ENCODE results near the gene EFEMP2.

EFEMP2 gene

GRCh38 chr11:65882120-65883057 lies 9.8 kb upstream of the EFEMP2 start:
- no peaks in the 10 kb centered on the region for H3K27me3 ChIP-seq (ENCODE audit: low read depth, low read length)
- no peak overlapping the region for H3K4me3 ChIP-seq (ENCODE audit: low read depth in 1 of 2, low read length in 2 of 2)
- peaks cover 18 to 29% of the 10 kb centered on the region in 2 donors for H3K36me3 ChIP-seq (ENCODE audit: control insufficient read depth in 1 of 2, insufficient read depth in 2 of 2, low read length in 2 of 2)
- H3K4me1 ChIP-seq (ENCODE audit: control insufficient read depth in 1 of 2, insufficient read depth in 2 of 2, low read length in 2 of 2) = peaks cover under 1 to 16% of the 10 kb centered on the region in 2 donors
- H3K27ac ChIP-seq (ENCODE audit: low read length) = no peak overlapping the region
- no peaks in the 10 kb centered on the region for H3K9me3 ChIP-seq (ENCODE audit: control insufficient read depth in 1 of 2, low read length in 2 of 2)

GRCh38 chr11:65880844-65881421 lies 8.3 kb upstream of the EFEMP2 start:
- H3K27me3 ChIP-seq (ENCODE audit: low read depth, low read length) = no peaks in the 10 kb centered on the region
- H3K4me3 ChIP-seq (ENCODE audit: low read depth in 1 of 2, low read length in 2 of 2) = no peak overlapping the region
- peaks cover 0 to 6% of the 10 kb centered on the region in 2 donors for H3K4me1 ChIP-seq (ENCODE audit: control insufficient read depth in 1 of 2, insufficient read depth in 2 of 2, low read length in 2 of 2)
- no peaks in the 10 kb centered on the region for H3K9me3 ChIP-seq (ENCODE audit: control insufficient read depth in 1 of 2, low read length in 2 of 2)
- peaks cover 18 to 29% of the 10 kb centered on the region in 2 donors for H3K36me3 ChIP-seq (ENCODE audit: control insufficient read depth in 1 of 2, insufficient read depth in 2 of 2, low read length in 2 of 2)
- H3K27ac ChIP-seq (ENCODE audit: low read length) = no peak overlapping the region

DNA sequence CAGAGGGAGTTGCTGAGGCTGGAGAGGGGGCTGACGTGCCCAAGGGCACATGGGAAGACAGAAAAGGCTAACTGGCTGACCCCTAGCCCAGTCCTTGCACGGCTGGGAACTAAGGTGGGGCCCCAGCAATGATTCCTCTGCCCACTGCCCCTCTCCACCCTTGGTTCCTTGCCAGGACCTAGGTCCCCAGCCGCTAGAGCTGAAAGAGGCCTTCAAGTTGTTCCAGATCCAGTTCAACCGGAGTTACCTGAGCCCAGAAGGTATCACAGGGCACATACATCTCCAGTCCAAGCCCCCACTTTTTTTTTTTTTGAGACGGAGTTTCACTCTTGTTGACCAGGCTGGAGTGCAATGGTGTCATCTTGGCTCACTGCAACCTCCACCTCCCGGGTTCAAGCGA lies 7.4 kb upstream of the EFEMP2 start:
- Histone ChIP-seq H3K36me3 (ENCODE audit: control insufficient read depth in 1 of 2, insufficient read depth in 2 of 2, low read length in 2 of 2) (peaks cover 11 to 24% of the 10 kb centered on the region in 2 donors), H3K9me3 (ENCODE audit: control insufficient read depth in 1 of 2, low read length in 2 of 2) (no peaks in the 10 kb centered on the region), H3K4me1 (ENCODE audit: control insufficient read depth in 1 of 2, insufficient read depth in 2 of 2, low read length in 2 of 2) (peaks cover 0 to 4% of the 10 kb centered on the region in 2 donors), H3K4me3 (ENCODE audit: low read depth in 1 of 2, low read length in 2 of 2) (no peak overlapping the region), H3K27me3 (ENCODE audit: low read depth, low read length) (no peaks in the 10 kb centered on the region), H3K27ac (ENCODE audit: low read length) (no peak overlapping the region)

DNA sequence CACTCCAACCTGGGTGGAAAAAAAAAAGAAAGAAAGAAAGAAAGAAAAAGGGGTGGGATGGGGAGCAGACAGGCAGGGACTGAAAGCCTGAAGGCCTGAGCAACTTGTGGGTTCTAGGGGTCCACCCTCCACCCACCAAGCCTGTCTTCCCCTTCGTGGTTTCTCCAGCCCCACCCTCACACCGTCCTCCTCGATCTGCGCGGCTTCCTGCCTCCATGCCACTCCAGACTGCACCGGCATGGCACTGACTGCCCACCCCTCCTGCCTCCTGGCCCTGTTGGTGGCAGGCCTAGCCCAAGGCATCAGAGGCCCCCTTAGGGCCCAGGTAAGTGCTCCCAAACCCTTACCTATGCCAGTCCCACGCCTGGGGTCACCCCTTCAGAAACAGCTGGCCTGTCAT lies 7.0 kb upstream of the EFEMP2 start, which contains the start of gene CTSW:
Gene CTSW, plus strand, starts transcription at position 221 of the 400 bp plus-strand sequence. Its CDS starts 18 bp downstream, at position 239.
- H3K9me3 ChIP-seq (ENCODE audit: control insufficient read depth in 1 of 2, low read length in 2 of 2) = no peaks in the 10 kb centered on the region
- H3K36me3 ChIP-seq (ENCODE audit: control insufficient read depth in 1 of 2, insufficient read depth in 2 of 2, low read length in 2 of 2) = peaks cover 9 to 23% of the 10 kb centered on the region in 2 donors
- H3K4me1 ChIP-seq (ENCODE audit: control insufficient read depth in 1 of 2, insufficient read depth in 2 of 2, low read length in 2 of 2) = no peaks in the 10 kb centered on the region
- H3K27me3 ChIP-seq (ENCODE audit: low read depth, low read length) = no peaks in the 10 kb centered on the region
- no peak within 1 kb of the TSS for H3K27ac ChIP-seq (ENCODE audit: low read length)
- H3K4me3 ChIP-seq (ENCODE audit: low read depth in 1 of 2, low read length in 2 of 2) = no peak within 1 kb of the TSS

DNA sequence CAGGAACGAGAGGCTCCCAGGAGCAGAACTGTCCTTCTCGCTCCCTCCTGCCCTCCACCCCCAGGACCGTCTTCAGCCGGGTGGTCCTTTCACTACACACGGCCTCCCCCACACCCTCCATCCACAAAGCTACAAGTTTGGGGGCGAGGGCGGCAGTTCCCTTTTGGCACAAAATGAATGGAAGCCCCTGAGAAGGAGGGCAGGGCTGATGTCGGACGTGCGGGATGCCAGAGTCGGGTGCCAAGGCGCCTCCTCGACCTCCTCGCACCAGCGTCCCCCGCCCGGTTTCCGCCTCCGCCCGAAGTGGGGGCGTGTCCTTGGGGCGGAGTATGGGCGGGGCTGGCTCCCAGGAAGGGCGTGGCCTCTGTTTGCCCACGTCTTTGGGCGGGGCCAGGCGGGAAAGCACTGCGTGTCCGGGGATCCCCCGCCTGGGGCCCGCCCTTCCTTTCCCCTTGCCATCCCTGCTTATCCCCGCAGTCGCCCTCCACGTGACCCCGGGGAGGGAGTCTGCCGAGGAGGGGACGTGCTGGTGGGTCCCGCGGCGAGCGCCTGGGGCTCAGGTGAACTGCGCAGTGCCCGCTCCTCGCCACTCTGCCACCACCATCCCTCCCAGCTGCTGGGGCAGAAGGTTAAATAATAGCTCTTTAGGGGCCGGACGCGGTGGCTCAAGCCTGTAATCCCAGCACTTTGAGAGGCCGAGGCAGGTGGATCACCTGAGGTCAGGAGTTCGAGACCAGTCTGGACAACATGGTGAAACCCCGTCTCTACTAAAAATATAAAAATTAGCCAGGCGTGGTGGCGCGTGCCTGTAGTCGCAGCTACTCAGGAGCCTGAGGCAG lies 937 bp upstream of the EFEMP2 start:
- Histone ChIP-seq H3K27me3 (ENCODE audit: low read depth, low read length) (no peaks in the 10 kb centered on the region), H3K27ac (ENCODE audit: low read length) (peak overlapping the region; percentile 70), H3K4me1 (ENCODE audit: control insufficient read depth in 1 of 2, insufficient read depth in 2 of 2, low read length in 2 of 2) (peaks cover 10 to 19% of the 10 kb centered on the region in 2 donors), H3K36me3 (ENCODE audit: control insufficient read depth in 1 of 2, insufficient read depth in 2 of 2, low read length in 2 of 2) (peaks cover 4 to 15% of the 10 kb centered on the region in 2 donors), H3K4me3 (ENCODE audit: low read depth in 1 of 2, low read length in 2 of 2) (peak overlapping the region; percentile 69 to 75), H3K9me3 (ENCODE audit: control insufficient read depth in 1 of 2, low read length in 2 of 2) (no peaks in the 10 kb centered on the region)

GRCh38 chr11:65871811-65872548 lies 620 bp downstream of the EFEMP2 start:
- H3K36me3 ChIP-seq (ENCODE audit: control insufficient read depth in 1 of 2, insufficient read depth in 2 of 2, low read length in 2 of 2) = peaks cover 9 to 26% of the 10 kb centered on the region in 2 donors
- H3K9me3 ChIP-seq (ENCODE audit: control insufficient read depth in 1 of 2, low read length in 2 of 2) = no peaks in the 10 kb centered on the region
- H3K27me3 ChIP-seq (ENCODE audit: low read depth, low read length) = no peaks in the 10 kb centered on the region
- peak overlapping the region; percentile 48 to 75 for H3K4me3 ChIP-seq (ENCODE audit: low read depth in 1 of 2, low read length in 2 of 2)
- H3K4me1 ChIP-seq (ENCODE audit: control insufficient read depth in 1 of 2, insufficient read depth in 2 of 2, low read length in 2 of 2) = peaks cover 10 to 26% of the 10 kb centered on the region in 2 donors
- peak overlapping the region; percentile 54 for H3K27ac ChIP-seq (ENCODE audit: low read length)

DNA sequence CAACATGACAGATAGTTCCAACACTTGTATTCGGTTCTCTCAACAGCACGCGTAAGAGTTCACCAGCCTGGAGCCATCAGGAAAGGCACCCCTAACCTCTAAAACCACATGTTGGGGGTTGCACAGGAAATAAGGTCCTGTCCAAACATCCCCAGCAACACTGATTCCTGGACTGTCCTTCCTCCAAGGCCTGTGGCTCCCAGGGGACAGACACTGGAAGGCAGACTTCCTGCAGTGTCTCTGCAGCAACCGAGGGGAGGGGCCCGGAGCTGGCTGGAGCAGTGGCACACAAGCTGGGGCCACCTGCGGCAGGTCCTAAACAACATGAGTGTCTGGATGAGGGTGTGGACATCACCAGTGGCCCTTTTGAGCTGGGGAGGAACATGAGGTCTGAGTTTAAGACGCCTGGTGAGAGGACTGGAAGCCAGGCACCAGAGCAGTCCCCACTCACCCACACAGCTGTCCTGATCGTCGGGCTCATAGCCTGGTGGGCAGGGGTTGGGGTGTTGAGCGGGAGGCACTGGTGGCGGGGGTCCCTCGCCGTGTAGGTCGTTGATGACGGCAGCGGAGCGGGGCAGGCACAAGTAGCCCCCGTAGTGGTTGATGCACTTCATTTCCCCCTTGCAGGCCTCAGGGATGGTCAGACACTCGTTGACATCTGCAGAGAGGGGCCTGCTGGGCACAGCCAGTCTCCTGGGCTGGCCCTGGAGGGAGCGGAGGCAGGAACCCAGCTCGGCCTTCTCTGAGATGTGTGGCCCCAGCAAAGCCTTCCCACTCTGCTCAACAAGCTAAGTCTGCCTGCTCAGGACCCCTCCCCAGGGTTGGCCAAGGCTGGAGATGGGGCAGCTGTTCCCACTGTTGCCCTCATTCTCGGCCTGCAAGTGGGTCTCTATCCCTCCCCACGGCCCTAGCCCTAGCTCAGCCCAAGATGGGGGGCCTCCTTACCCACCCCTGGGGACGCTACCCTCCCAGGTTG lies 1.6 kb downstream of the EFEMP2 start:
- Histone ChIP-seq H3K27me3 (ENCODE audit: low read depth, low read length) (no peaks in the 10 kb centered on the region), H3K4me1 (ENCODE audit: control insufficient read depth in 1 of 2, insufficient read depth in 2 of 2, low read length in 2 of 2) (peaks cover 10 to 26% of the 10 kb centered on the region in 2 donors), H3K9me3 (ENCODE audit: control insufficient read depth in 1 of 2, low read length in 2 of 2) (no peaks in the 10 kb centered on the region), H3K27ac (ENCODE audit: low read length) (peak overlapping the region; percentile 54), H3K4me3 (ENCODE audit: low read depth in 1 of 2, low read length in 2 of 2) (peak overlapping the region; percentile 48 to 75), H3K36me3 (ENCODE audit: control insufficient read depth in 1 of 2, insufficient read depth in 2 of 2, low read length in 2 of 2) (peaks cover 11 to 35% of the 10 kb centered on the region in 2 donors)

- Histone ChIP-seq H3K36me3 (ENCODE audit: control insufficient read depth in 1 of 2, insufficient read depth in 2 of 2, low read length in 2 of 2) (peaks cover 14 to 42% of the 10 kb centered on the region in 2 donors), H3K27me3 (ENCODE audit: low read depth, low read length) (no peaks in the 10 kb centered on the region), H3K27ac (ENCODE audit: low read length) (no peak overlapping the region), H3K9me3 (ENCODE audit: control insufficient read depth in 1 of 2, low read length in 2 of 2) (no peaks in the 10 kb centered on the region), H3K4me3 (ENCODE audit: low read depth in 1 of 2, low read length in 2 of 2) (no peak overlapping the region), H3K4me1 (ENCODE audit: control insufficient read depth in 1 of 2, insufficient read depth in 2 of 2, low read length in 2 of 2) (peaks cover 10 to 26% of the 10 kb centered on the region in 2 donors)
Measured at GRCh38 chr11:65870307-65870658, 2.3 kb downstream of the EFEMP2 start.

- Histone ChIP-seq H3K4me3 (ENCODE audit: low read depth in 1 of 2, low read length in 2 of 2) (no peak overlapping the region), H3K36me3 (ENCODE audit: control insufficient read depth in 1 of 2, insufficient read depth in 2 of 2, low read length in 2 of 2) (peaks cover 14 to 47% of the 10 kb centered on the region in 2 donors), H3K27me3 (ENCODE audit: low read depth, low read length) (no peaks in the 10 kb centered on the region), H3K9me3 (ENCODE audit: control insufficient read depth in 1 of 2, low read length in 2 of 2) (no peaks in the 10 kb centered on the region), H3K27ac (ENCODE audit: low read length) (no peak overlapping the region), H3K4me1 (ENCODE audit: control insufficient read depth in 1 of 2, insufficient read depth in 2 of 2, low read length in 2 of 2) (peaks cover 10 to 26% of the 10 kb centered on the region in 2 donors)
Measured at GRCh38 chr11:65869643-65870306, 2.8 kb downstream of the EFEMP2 start.
